OCI-LY7 (cell line): ENCODE results near the gene SUPT5H. TPM values are rescaled to one million over a fixed set of nuclear protein-coding genes. Genes with fewer than 3 reads are reported as not detected.
"Not testable (repeated sequence)": the region's sequence is repeated elsewhere in the genome, so short reads cannot be mapped to it uniquely, and the experiment has no call there.

ENCODE experiments used
- BruUV-seq: library from RNA; stranded (reverse); fragments of 400-500 nt; replicated peaks from 2 replicates; lab custom pipeline; 2021; lab: Mats Ljungman, UMichigan
- CTCF ChIA-PET: fragments of 300-600 bp; sonication (Branson Sonifier 250); formaldehyde crosslinking; loops from one replicate; lab custom pipeline; 2022; ENCODE audit warnings: antibody characterized with exemption; ENCODE audit not compliant: unreplicated experiment; lab: Charles Lee
- POLR2A ChIA-PET: fragments of 300-600 bp; sonication (Branson Sonifier 250); formaldehyde crosslinking; loops from one replicate; lab custom pipeline; 2022; ENCODE audit warnings: antibody characterized with exemption; lab: Charles Lee
- DNase-seq: peaks from one replicate; pipeline ENCODE4 v3.0.0-alpha.2; 2015; ENCODE audit warnings: low spot score
- H2AFZ ChIP-seq: fragments of 200-600 bp; sonication (generic), shearing (Covaris generic); 2 replicates; pipeline ENCODE4 v1.6.1; 2014; ENCODE audit warnings: mild to moderate bottlenecking, antibody characterized with exemption, low read length, moderate library complexity
- H3K27ac ChIP-seq: fragments of 200-600 bp; sonication (generic); 2 replicates; pipeline ENCODE4 v1.5.1; 2014; ENCODE audit warnings: mixed run types, low read depth, mild to moderate bottlenecking, moderate library complexity, low read length, inconsistent platforms; ENCODE audit not compliant: poor library complexity, severe bottlenecking
- H3K36me3 ChIP-seq: fragments of 200-600 bp; sonication (generic); 2 replicates; pipeline ENCODE4 v1.6.1; 2014; ENCODE audit warnings: mild to moderate bottlenecking, antibody characterized with exemption, low read length, moderate library complexity, mixed read lengths; ENCODE audit not compliant: insufficient read depth
- H3K4me1 ChIP-seq: fragments of 200-600 bp; sonication (generic); 2 replicates; pipeline ENCODE4 v1.5.1; 2014; ENCODE audit warnings: mild to moderate bottlenecking, low read length; ENCODE audit not compliant: insufficient read depth, poor library complexity, severe bottlenecking
- H3K4me2 ChIP-seq: fragments of 200-600 bp; sonication (generic); 2 replicates; pipeline ENCODE4 v1.6.1; 2014; ENCODE audit warnings: mild to moderate bottlenecking, low read length
- H3K4me3 ChIP-seq: fragments of 200-600 bp; sonication (generic); 2 replicates; pipeline ENCODE4 v1.5.1; 2014; ENCODE audit warnings: mild to moderate bottlenecking, low read depth, low read length; ENCODE audit not compliant: poor library complexity, severe bottlenecking
- H3K79me2 ChIP-seq: fragments of 200-600 bp; sonication (generic); 2 replicates; pipeline ENCODE4 v1.6.1; 2016; ENCODE audit warnings: low read depth, mild to moderate bottlenecking, low read length, moderate library complexity, mixed read lengths; ENCODE audit not compliant: insufficient read depth
- H3K9me2 ChIP-seq: fragments of 200-600 bp; sonication (generic); 2 replicates; pipeline ENCODE4 v1.6.1; 2016; ENCODE audit warnings: mild to moderate bottlenecking, low read length, mixed read lengths; ENCODE audit not compliant: insufficient read depth
- H3K9me3 ChIP-seq: fragments of 200-600 bp; sonication (generic); 2 replicates; pipeline ENCODE4 v1.6.1; 2014; ENCODE audit warnings: mild to moderate bottlenecking, mixed run types, low read length, mixed read lengths
- H4K20me1 ChIP-seq: fragments of 200-600 bp; sonication (generic); 2 replicates; pipeline ENCODE4 v1.6.1; 2014; ENCODE audit warnings: mild to moderate bottlenecking, antibody characterized with exemption, low read length, moderate library complexity, mixed read lengths; ENCODE audit not compliant: insufficient read depth
- CTCF ChIP-seq: fragments of 200-600 bp; sonication (generic); conservative IDR thresholded peaks from 2 replicates; pipeline ENCODE4 v1.5.1; 2014; ENCODE audit warnings: mild to moderate bottlenecking, antibody characterized with exemption, low read length, moderate library complexity, mixed read lengths
- EZH2phosphoT487 ChIP-seq: fragments of 200-600 bp; sonication (generic); IDR thresholded peaks from 2 replicates; pipeline ENCODE4 v1.6.1; 2018; ENCODE audit warnings: low read depth, borderline replicate concordance, mild to moderate bottlenecking, mixed run types, antibody characterized with exemption, low read length, moderate library complexity, mixed read lengths
- intact Hi-C: fragments of 100-400 bp; cut with micrococcal nuclease; formaldehyde crosslinking; loops from one replicate; pipeline ENCODE4 v1.10.0; 2022; ENCODE audit not compliant: unreplicated experiment
- total RNA-seq, 2 experiments: library from RNA; depleted of rRNA in 1 of 2; stranded (reverse); fragments of >200 nt in 1 of 2; shearing (Covaris generic) in 1 of 2; gene quantifications; 2 replicates each; pipeline ENCODE4 v1.2.3, GENCODE V29; 2014 to 2022

Gene SUPT5H
- total RNA-seq, 2 experiments from 2014 or later = 70.1 to 175 TPM

- peaks cover 44% of the 10 kb centered on the region for H3K4me1 ChIP-seq
- ChIA-PET POLR2A (interaction anchor here (0.6 to 0.8 kb wide), 3 partner anchors 9 to 1426 kb away, joined by 3 to 4 read pairs (median 4); no protein-coding TSS in a partner anchor), CTCF (interaction anchor here (0.9 kb wide), 1 partner anchor 13 kb away, joined by 3 read pairs; the partner anchor contains the start of gene RPS16)
- H3K27ac ChIP-seq = peak overlapping the region; percentile 72
- DNase-seq = peak; percentile 38
- intact Hi-C loops = no loop called here
- H2AFZ ChIP-seq = no peak overlapping the region
- no TSS peak for BruUV-seq
- peaks cover 93% of the 10 kb centered on the region for H3K79me2 ChIP-seq
- H3K4me2 ChIP-seq = peak overlapping the region; percentile 72
- TF ChIP-seq CTCF = no peak
- no peak for TF ChIP-seq EZH2phosphoT487
- peak overlapping the region; percentile 92 for H3K4me3 ChIP-seq
- 0 out of 2 replicates have a peak, but pooled peaks cover 7% of the 10 kb centered on the region for H4K20me1 ChIP-seq
- no peaks in the 10 kb centered on the region for H3K9me3 ChIP-seq
- peaks cover 72% of the 10 kb centered on the region for H3K36me3 ChIP-seq
- H3K9me2 ChIP-seq = no peaks in the 10 kb centered on the region
Measured at GRCh38 chr19:39449116-39449797, 3.9 kb downstream of the SUPT5H start.

GRCh38 chr19:39451257-39451656 is 5.9 kb downstream of the SUPT5H start:
- POLR2A ChIA-PET, CTCF ChIA-PET: not testable (repeated sequence)
- H3K4me1 ChIP-seq = peaks cover 44% of the 10 kb centered on the region

GRCh38 chr19:39463403-39463802 is 18.0 kb downstream of the SUPT5H start:
- ChIA-PET CTCF (no interaction called here), POLR2A (interaction anchor here (0.6 kb wide), 1 partner anchor 521 kb away, joined by 4 read pairs; no protein-coding TSS in a partner anchor)
- Histone ChIP-seq H3K4me1 (no peaks in the 10 kb centered on the region), H3K79me2 (no peaks in the 10 kb centered on the region), H4K20me1 (no peaks in the 10 kb centered on the region), H3K27ac (no peak overlapping the region), H2AFZ (no peak overlapping the region), H3K4me2 (no peak overlapping the region), H3K4me3 (no peak overlapping the region), H3K9me2 (no peaks in the 10 kb centered on the region), H3K36me3 (peaks cover 90% of the 10 kb centered on the region), H3K9me3 (no peaks in the 10 kb centered on the region)
- intact Hi-C loops = no loop called here
- no TSS peak for BruUV-seq
- TF ChIP-seq CTCF (no peak), EZH2phosphoT487 (no peak)
- no peak for DNase-seq

More at GRCh38 chr19:39451257-39451656, 5.9 kb downstream of the SUPT5H start:
- H4K20me1 ChIP-seq, DNase-seq, H3K27ac ChIP-seq, H3K4me3 ChIP-seq, intact Hi-C loops, H3K9me2 ChIP-seq, H3K4me2 ChIP-seq, H2AFZ ChIP-seq, H3K9me3 ChIP-seq, BruUV-seq: not testable (repeated sequence)
- Histone ChIP-seq H3K36me3 (peaks cover 90% of the 10 kb centered on the region), H3K79me2 (peaks cover 85% of the 10 kb centered on the region)
